Tibial artery (tissue), 4 donors: ENCODE measurements around the gene CDK13.

ENCODE experiments used
- DNase-seq, 2 donors: peaks; one replicate each; pipeline ENCODE4 v3.0.0-alpha.2; 2019
- H3K27ac ChIP-seq, 2 donors: fragments of 200-600 bp; sonication (generic) in 1 of 2; 1 replicate in 1 of 2; 2 replicates in 1 of 2; pipeline ENCODE4 v1.5.1; 2018 to 2019; ENCODE audit warnings: mild to moderate bottlenecking in 1 of 2
- H3K27me3 ChIP-seq, 2 donors: fragments of 200-600 bp; sonication (generic) in 1 of 2; one replicate each; pipeline versions ENCODE4 v1.5.1 to v1.6.0; 2016 to 2019
- H3K36me3 ChIP-seq, 3 donors: fragments of 200-600 bp; sonication (generic) in 2 of 3; one replicate each; pipeline ENCODE4 v1.5.1; 2016 to 2019; ENCODE audit warnings: mild to moderate bottlenecking in 2 of 3
- H3K4me1 ChIP-seq, 4 donors: fragments of 200-600 bp; sonication (generic) in 2 of 4; 1 replicate in 3 of 4; 2 replicates in 1 of 4; pipeline ENCODE4 v1.5.1; 2016 to 2019
- H3K4me3 ChIP-seq, 2 donors: fragments of 200-600 bp; sonication (generic) in 1 of 2; 1 replicate in 1 of 2; 2 replicates in 1 of 2; pipeline ENCODE4 v1.5.1; 2018 to 2019; ENCODE audit warnings: mild to moderate bottlenecking in 2 of 2
- H3K9me3 ChIP-seq, 3 donors: fragments of 200-600 bp; sonication (generic) in 1 of 3; one replicate each; pipeline ENCODE4 v1.5.1; 2016 to 2019
- intact Hi-C: fragments of 100-400 bp; cut with DNase I; formaldehyde crosslinking; loops from one replicate; pipeline ENCODE4 v1.15.0; 2023; ENCODE audit warnings: low total_unique reads
- TF ChIP-seq, protein P1 (sequence below), 2 experiments: fragments of 200-600 bp in 1 of 2; fragments of 450-650 bp in 1 of 2; IDR thresholded peaks; one replicate each; pipeline ENCODE4 v1.5.1; 2017 to 2019; ENCODE audit warnings: antibody characterized with exemption in 2 of 2, mild to moderate bottlenecking in 1 of 2, moderate library complexity in 1 of 2

CDK13 gene

DNA sequence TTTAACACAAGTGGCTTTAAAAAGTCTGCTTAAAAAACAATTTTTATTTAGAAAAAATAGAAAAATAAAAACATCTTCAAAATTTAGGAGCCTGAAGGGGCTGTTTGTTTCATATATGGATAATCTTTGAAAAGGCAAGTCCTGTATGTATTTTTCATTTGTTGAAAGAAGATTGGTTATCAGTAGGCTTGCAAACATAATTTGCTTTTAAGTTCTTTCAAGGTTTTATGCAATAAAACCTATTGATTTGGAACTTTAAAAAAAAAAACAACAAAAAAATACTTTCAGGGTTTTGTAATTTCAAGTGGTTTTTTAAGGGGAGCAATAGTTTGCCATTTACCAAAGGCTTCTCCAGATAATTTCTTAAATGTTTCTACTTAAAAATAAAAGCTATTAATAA, 148.8 kb downstream of the CDK13 start:
- no peaks in the 10 kb centered on the region for H3K27me3 ChIP-seq
- peaks cover 0 to 60% (median 7%) of the 10 kb centered on the region in 4 donors for H3K4me1 ChIP-seq
- intact Hi-C loops: no loop called here
- no peaks in the 10 kb centered on the region for H3K9me3 ChIP-seq
- no peak overlapping the region for H3K4me3 ChIP-seq
- peaks cover 6 to 22% (median 14%) of the 10 kb centered on the region in 3 donors for H3K36me3 ChIP-seq
- H3K27ac ChIP-seq: peak overlapping the region in 1 of 2 donors; percentile 5
- DNase-seq: no peak
- TF ChIP-seq, protein P1, sequence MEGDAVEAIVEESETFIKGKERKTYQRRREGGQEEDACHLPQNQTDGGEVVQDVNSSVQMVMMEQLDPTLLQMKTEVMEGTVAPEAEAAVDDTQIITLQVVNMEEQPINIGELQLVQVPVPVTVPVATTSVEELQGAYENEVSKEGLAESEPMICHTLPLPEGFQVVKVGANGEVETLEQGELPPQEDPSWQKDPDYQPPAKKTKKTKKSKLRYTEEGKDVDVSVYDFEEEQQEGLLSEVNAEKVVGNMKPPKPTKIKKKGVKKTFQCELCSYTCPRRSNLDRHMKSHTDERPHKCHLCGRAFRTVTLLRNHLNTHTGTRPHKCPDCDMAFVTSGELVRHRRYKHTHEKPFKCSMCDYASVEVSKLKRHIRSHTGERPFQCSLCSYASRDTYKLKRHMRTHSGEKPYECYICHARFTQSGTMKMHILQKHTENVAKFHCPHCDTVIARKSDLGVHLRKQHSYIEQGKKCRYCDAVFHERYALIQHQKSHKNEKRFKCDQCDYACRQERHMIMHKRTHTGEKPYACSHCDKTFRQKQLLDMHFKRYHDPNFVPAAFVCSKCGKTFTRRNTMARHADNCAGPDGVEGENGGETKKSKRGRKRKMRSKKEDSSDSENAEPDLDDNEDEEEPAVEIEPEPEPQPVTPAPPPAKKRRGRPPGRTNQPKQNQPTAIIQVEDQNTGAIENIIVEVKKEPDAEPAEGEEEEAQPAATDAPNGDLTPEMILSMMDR (IDR thresholded peaks at IDR 0.05): no peak

DNA sequence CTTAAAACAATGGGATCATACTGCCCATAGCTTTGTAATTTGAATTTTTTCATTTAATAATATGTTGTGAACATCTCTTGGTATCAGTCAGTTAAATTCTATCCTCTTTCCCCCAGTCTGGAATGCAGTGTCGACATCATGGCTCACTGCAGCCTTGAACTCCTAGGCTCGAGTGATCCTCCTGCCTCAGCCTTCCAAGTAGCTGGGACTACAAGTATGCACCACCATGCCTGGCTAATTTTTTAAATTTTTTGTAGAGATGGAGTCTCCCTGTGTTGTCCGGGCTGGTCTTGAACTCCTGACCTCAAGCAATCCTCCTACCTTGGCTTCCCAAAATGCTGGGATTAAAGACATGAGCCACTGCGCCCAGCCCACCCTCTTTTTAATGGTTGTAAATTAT, 149.8 kb downstream of the CDK13 start:
- no peak for DNase-seq
- Histone ChIP-seq H3K9me3 (no peaks in the 10 kb centered on the region), H3K27me3 (no peaks in the 10 kb centered on the region), H3K4me1 (peaks cover 0 to 60% (median 7%) of the 10 kb centered on the region in 4 donors), H3K4me3 (no peak overlapping the region), H3K27ac (no peak overlapping the region), H3K36me3 (peaks cover 0 to 12% (median 4%) of the 10 kb centered on the region in 3 donors)
- TF ChIP-seq, protein P1 (IDR thresholded peaks at IDR 0.05): no peak
- intact Hi-C loops: no loop called here

DNA sequence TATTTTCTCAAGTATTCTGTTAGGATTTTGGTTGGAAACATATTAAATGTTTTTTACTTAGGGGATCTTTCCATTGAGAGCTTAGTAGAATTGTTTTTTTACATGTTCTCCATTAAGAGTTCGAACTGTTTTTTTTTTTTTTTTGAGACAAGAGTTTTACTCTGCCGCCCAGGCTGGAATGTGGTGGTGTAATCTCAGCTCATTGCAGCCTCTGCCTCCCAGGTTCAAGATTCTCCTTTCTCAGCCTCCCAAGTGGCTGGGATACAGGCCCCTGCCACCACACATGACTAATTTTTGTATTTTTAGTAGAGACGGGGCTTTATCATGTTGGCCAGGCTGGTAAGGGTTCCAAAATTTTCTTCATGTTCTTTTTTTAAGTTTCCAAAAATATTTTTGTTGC, 151.1 kb downstream of the CDK13 start:
- Histone ChIP-seq H3K27me3 (no peaks in the 10 kb centered on the region), H3K4me1 (peaks cover 0 to 51% (median 7%) of the 10 kb centered on the region in 4 donors), H3K4me3 (no peak overlapping the region), H3K27ac (peak overlapping the region in 1 of 2 donors; percentile 4), H3K9me3 (no peaks in the 10 kb centered on the region), H3K36me3 (no peaks in the 10 kb centered on the region)
- intact Hi-C loops: no loop called here
- DNase-seq: no peak
- TF ChIP-seq, protein P1 (IDR thresholded peaks at IDR 0.05): no peak

DNA sequence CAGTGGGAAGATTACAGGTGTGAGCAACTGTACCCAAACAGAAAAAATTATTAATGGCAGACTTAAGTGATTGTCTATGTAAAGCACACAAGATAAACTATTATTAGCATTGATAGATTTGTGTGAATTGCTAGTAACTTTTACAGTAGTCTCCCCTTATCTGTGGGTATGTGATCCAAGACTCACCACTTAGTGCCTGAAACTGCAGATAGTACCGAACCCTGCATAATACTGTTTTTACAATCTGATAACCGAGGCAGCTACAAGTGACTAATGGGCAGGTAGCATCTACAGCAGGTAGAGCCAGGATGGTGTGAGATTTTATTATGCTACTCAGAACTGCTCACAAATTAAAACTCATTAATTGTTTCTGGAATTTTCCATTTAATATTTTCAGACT, 152.8 kb downstream of the CDK13 start:
- Histone ChIP-seq H3K4me1 (peaks cover 0 to 38% (median 5%) of the 10 kb centered on the region in 4 donors), H3K9me3 (no peaks in the 10 kb centered on the region), H3K27ac (no peak overlapping the region), H3K4me3 (no peak overlapping the region), H3K27me3 (no peaks in the 10 kb centered on the region), H3K36me3 (peaks cover 0 to 8% (median 0%) of the 10 kb centered on the region in 3 donors)
- TF ChIP-seq, protein P1 (IDR thresholded peaks at IDR 0.05): no peak
- intact Hi-C loops: no loop called here
- DNase-seq: no peak

DNA sequence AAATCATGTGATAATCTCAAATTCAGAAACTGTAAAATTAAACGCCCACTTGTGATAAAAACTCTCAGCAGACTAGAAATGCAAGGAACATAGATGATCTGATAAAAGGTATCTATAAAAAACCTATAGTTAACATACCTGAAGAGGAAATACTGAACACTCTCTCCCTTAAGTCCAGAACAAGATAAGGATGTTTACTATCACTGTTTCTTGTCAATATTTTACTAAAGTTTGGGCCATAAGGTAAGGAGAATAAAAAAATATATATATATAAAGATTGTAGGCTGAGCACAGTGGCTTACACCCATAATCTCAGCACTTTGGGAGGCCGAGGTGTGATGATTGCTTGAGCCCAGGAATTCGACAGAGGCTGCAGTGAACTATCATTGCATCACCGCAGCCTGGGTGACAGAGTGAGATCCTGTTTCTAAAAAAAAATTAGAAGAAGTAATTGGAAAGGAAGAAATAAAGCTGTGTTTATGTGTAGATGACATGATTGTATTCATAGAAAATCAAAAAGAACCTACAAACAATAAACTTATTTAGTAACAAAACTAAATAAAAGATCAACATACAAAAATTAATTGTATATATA, 155.9 kb downstream of the CDK13 start:
- intact Hi-C loops: no loop called here
- Histone ChIP-seq H3K4me1 (peaks cover 0 to 13% (median 2%) of the 10 kb centered on the region in 4 donors), H3K36me3 (peaks cover 0 to 8% (median 0%) of the 10 kb centered on the region in 3 donors), H3K27me3 (no peaks in the 10 kb centered on the region), H3K27ac (no peak overlapping the region), H3K4me3 (no peak overlapping the region), H3K9me3 (no peaks in the 10 kb centered on the region)
- no peak for DNase-seq
- TF ChIP-seq, protein P1 (IDR thresholded peaks at IDR 0.05): no peak
